GM19240 (cell line): ENCODE data around the gene GRIK4.
A peak's percentile ranks its signal among the peaks of the same experiment; 100 is the strongest.

Experiments used
- DNase-seq: peaks from one replicate; pipeline ENCODE4 v3.0.0; 2011; ENCODE audit warnings: low spot score; ENCODE audit not compliant: insufficient read length

GRIK4 gene

DNA sequence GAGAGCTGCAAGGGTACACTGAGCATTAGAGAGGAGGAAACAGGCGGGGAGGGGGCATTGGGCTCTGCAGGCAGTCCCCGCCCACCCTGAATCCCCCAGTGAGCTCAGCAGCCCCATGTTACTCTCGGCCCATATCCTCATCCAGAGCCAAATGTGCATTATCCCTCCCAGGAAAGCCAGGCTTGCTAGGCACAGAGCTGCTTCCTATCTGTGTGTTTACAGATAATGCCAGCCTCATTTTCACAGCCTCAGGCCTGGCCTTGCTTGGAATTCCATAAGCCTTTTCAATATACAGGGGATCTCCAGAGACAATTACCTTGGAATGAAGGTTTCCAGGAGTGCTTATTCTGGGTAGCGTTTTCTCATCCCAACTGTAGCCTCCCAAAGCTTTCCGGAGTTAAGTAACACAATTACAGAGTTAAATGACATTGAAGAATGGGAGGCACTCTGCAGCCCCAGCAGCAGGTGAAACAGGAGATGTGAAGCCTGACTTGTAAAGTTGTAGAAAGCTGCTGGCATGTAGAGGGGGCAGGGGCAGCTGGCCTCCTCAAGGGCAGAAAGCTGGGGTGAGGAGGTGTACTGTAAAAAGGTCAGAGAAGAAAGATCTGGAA, 420.9 kb downstream of the GRIK4 start:
- no peak for DNase-seq

GRCh38 chr11:120936356-120936755, 424.8 kb downstream of the GRIK4 start:
- DNase-seq: no peak

DNA sequence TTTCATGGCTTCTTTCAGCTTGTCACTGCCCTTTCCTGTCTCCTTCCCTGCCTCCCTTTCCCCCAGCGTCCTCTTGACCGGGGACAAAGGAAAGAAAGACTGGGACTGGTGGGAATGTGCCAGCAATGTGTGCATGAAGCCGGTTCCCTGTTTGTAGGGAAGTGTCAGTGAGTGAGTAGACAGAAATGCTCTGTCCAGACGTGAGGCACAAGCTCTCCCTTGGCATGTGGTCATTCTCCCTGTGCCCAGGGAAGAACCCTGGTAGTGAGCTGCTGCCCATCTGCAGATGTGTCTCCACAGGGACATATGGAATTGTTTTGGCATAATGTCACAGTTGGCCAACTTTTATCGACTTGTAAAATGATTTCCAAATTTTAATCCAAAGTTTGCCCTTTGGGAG, 426.0 kb downstream of the GRIK4 start:
- DNase-seq: no peak

DNA sequence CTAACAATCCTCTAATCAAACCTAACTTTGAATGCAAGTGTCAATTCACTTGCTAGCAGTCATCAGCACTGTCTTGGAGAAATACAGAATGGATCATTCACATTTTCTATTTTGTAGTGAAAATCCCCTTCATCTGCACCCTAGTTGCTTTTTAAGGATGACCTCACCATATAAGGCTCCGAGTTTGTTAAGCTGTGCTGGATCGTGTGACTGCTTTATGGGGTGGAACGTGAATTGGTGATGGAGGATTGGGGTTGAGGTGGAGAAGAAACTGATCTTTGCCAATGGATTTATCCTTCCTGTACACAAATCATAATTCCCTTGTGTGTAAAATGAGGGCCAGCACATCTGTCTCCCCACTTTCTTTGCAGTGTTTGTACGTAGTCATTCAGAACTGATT, 426.7 kb downstream of the GRIK4 start:
- no peak for DNase-seq

DNA sequence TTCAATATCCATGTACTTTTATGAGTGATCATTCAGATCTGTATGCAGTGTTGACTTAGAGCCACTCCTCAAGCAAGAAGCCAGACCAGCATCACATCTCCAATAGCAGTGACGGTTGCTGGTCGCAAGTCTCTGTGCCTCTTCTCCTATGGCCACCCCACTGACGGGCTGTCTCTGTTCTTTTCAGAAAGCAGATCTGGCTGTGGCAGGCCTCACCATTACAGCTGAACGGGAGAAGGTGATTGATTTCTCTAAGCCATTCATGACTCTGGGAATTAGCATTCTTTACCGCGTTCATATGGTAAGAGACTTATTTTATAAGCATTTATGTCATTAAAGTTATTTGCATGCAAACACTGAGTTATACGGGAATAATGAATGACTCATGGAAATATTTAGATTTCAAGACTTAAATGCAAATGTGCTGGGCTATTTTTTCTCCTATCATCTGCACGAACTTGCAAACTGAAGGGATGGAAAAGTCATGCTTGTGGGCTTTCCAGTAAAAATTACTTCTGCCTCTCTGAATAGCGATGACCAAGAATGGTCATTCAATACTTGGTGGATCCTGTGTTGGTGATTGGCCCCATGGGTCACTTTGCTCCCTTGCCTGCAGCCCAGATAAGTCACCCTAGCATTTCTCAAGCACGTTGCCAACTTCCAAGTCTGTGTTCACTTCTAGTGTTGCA, 428.8 kb downstream of the GRIK4 start:
- no peak for DNase-seq

GRCh38 chr11:120941000-120941399, 429.5 kb downstream of the GRIK4 start:
- no peak for DNase-seq

- DNase-seq: no peak
Observed at GRCh38 chr11:120942701-120943100, 431.2 kb downstream of the GRIK4 start.

- no peak for DNase-seq
Observed at GRCh38 chr11:120945042-120945441, 433.5 kb downstream of the GRIK4 start.

DNA sequence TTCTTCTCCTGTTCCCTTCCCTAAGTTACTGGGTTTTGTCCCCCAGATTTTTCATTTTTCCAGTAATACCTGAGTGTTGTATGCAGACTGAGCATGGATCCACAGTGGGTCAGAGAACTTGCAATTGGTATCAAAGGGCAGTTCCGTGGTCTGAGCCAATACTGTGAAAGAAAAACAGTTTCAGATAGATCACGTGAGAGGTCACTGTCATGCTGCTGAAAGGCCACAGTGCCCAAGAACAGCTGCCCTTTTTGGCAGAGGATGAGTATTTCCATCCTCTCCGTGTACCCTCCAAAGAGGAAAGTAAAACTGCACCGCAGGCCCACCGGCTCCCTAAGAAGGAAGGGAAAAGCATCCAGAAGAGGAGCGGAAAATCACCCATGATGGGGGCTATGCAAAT, 439.3 kb downstream of the GRIK4 start:
- DNase-seq: no peak

GRCh38 chr11:120952461-120953434, 441.2 kb downstream of the GRIK4 start:
- DNase-seq: peak; percentile 56

GRCh38 chr11:120954381-120954780, 442.8 kb downstream of the GRIK4 start:
- DNase-seq: no peak

DNA sequence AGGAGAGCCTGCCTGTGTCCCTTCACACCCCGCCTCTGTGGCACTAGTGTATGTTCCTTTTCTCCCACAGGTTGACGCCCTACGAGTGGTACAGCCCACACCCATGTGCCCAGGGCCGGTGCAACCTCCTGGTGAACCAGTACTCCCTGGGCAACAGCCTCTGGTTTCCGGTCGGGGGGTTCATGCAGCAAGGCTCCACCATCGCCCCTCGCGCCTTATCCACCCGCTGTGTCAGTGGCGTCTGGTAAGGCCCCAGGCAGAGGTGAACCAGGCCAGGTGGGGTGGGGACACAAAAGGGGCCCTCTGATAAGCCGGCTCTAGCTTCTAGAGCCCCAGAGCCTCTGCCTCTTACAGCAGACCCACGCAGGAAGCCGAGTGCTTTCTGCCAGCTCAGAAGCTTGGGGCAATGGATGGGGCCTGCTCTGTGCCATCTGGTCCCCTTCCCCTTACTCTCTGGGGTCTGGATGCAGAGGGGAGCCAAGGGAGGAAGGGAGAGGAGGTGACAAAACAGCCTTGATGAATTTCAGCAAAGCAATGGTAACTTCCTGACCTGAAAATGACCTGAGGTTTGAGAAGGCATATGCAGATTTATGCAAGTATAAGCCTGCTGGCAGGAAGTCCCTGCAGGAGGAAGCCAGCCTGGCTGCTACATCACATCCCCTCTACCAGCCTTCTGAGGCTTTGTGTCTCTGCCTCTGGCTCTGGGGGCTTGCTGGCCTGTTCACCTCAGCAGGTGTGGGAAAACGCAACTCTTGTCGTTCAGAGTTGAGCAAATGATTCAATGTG, 445.4 kb downstream of the GRIK4 start:
- DNase-seq: no peak

DNA sequence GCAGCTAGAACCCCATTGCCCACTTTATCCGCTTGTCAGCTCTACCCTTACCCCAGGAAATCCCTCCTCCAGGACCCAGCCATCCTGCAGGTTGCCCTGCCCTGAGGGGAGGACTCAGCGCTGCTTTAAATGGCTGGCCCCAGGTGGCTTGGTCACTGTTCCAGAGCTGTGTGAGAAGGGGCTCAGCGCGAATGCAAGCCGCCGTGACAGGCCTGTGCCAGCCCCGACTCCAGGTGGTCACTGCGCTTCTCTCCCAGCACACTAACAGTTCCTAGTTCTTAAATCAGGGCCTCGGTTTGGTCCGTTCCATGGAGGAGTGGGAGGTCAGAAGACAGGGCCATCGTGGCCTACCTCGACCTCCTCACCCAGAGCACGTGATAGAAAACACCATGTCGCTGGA, 446.6 kb downstream of the GRIK4 start:
- no peak for DNase-seq

DNA sequence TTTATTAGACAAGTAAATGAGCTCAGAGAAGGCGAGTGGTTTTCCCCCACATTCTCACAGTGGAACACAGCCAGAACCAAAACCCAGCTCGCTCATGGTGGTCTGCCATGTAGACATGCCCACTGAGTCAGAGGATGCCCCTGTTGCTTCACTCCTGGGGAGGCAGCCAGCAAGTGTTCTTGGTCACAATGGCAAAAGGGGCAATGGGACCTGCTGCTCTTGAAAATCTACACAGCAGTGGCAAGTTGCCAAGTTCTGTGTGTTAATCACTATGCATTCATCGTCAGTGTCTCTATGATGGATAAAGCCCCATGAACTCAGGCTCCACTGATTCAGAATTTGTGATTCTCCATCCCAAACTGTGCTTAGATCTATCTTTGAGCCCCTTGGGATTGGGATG, 447.6 kb downstream of the GRIK4 start:
- no peak for DNase-seq

- DNase-seq: no peak
Observed at GRCh38 chr11:120964857-120965256, 453.3 kb downstream of the GRIK4 start.

GRCh38 chr11:120966840-120967239, 455.3 kb downstream of the GRIK4 start:
- DNase-seq: no peak

DNA sequence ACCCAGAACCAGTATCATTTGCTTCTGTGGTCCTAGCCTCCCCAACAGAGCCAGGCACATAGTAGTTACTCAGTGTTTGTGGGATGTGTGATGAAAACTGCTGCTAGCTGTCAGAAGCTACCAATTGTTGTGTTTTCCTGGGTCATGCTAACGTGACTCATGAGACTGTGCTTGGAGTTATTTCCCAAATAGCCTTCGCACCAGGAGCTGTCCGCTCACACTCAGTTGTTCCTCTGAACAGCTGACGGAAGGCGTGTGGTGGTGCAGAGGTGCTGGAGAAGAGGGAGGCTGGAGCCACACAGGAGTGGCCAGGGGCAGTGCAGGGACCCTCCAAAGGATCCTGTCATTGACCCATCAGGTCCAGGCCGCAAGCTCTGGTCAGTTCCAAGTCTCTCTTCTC, 458.4 kb downstream of the GRIK4 start:
- DNase-seq: no peak

DNA sequence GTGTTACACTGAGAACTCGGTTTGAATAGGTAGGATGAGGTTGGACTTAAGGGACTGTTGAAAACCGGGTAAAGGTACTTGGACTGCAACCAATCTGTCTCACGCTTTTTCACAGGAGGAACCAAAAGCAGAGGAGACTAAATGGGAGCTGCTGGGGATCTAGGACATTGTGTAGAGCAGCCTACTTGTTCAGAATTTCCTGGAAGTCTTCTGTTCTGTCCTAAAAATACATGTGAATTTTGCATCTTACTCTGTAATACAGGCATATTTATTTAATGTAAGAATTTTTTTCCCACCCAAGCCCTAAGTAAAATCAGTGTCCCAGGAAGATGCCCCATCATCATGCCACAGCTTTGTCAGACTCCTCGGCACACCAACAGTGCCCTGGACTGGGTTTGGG, 460.3 kb downstream of the GRIK4 start:
- DNase-seq: no peak

DNA sequence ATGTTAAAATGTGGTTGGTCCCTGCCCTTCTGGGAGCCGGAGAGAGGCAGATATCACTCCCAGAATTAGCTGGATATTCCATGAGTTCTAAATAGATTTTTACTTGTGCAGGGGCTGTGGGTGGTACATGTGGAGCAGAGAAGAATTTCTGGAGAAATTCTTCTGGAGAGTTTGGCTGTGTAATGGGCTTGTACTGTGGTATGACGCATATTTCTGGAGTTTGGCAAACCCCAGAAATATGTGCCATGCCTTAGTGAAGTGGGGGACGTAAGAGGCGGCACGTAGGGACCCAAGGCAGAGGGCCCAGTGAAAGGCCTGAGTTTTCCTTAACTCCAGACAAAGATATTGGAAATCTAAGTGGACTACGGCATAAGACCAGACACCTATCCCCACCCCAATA, 461.1 kb downstream of the GRIK4 start:
- DNase-seq: no peak

GRCh38 chr11:120973501-120973900, 462.0 kb downstream of the GRIK4 start:
- DNase-seq: no peak

DNA sequence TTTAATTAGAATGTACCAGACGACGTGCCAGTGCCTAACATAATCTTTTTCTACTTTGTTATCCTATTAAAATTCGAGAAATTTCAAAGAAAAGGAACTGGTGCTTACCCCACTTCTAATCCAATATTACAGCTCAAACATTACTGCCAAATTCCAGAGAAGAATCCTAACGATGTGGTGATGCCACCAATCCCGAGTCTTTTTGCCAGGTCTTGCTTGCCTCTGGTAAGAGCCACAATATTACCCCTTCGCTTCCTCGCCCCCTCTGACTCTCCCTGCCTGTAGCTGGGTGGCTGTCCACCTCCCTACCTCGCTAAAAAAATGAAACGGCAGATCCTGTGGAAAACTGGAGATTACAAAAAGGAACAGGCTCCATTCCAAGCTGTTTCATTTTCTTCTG, 462.9 kb downstream of the GRIK4 start:
- no peak for DNase-seq
